HEK293 (cell line): Measurements from ENCODE around the gene EBI3.
"Not testable (repeated sequence)": the region's sequence is repeated elsewhere in the genome, so short reads cannot be mapped to it uniquely, and the experiment has no call there.

Experiments used
- CTCF ChIA-PET: fragments of 350-600 bp; formaldehyde crosslinking; extraction: SDS; loops from one replicate; lab custom pipeline; 2021; ENCODE audit warnings: antibody characterized with exemption; lab: Yijun Ruan, JAX
- POLR2A ChIA-PET: fragments of 300-600 bp; formaldehyde crosslinking; extraction: SDS; loops from one replicate; lab custom pipeline; 2020; ENCODE audit warnings: antibody characterized with exemption, inconsistent platforms; lab: Yijun Ruan, JAX
- H3K27ac ChIP-seq: fragments of 200-500 bp; sonication (Bioruptor generic); 2 replicates; pipeline ENCODE4 v1.5.1; 2014; ENCODE audit warnings: low read depth, low read length, control low read depth, inconsistent platforms; ENCODE audit errors: extremely low read depth
- H3K36me3 ChIP-seq, 2 experiments: fragments of 200-500 bp in 1 of 2; sonication (Bioruptor generic) in 1 of 2; 1 replicate in 1 of 2; 2 replicates in 1 of 2; pipeline ENCODE4 v1.5.1; 2014 to 2017; ENCODE audit warnings: inconsistent platforms in 2 of 2, low read length in 2 of 2; ENCODE audit not compliant: control insufficient read depth in 2 of 2, insufficient read depth in 1 of 2
- H3K4me1 ChIP-seq: fragments of 200-500 bp; sonication (Bioruptor generic); 2 replicates; pipeline ENCODE4 v1.5.1; 2014; ENCODE audit warnings: mild to moderate bottlenecking, low read length, inconsistent platforms; ENCODE audit not compliant: control insufficient read depth, insufficient read depth
- H3K4me3 ChIP-seq: 2 replicates; pipeline ENCODE4 v1.5.1; 2011; ENCODE audit warnings: low read depth, mild to moderate bottlenecking, control low read depth, low read length, moderate library complexity
- H3K9me3 ChIP-seq: fragments of 200-500 bp; sonication (Bioruptor generic); 2 replicates; pipeline ENCODE4 v1.5.1; 2014; ENCODE audit warnings: low read depth, low read length, inconsistent platforms; ENCODE audit not compliant: control insufficient read depth, insufficient read depth
- GLIS2 ChIP-seq: fragments of 450-650 bp; formaldehyde crosslinking; IDR thresholded peaks from 2 replicates; pipeline ENCODE4 v1.5.1; 2016; ENCODE audit warnings: missing biosample characterization, missing genetic modification characterization
- HOXD13 ChIP-seq: sonication (generic); formaldehyde crosslinking; IDR thresholded peaks from 2 replicates; pipeline ENCODE4 v1.8.0; 2022; ENCODE audit warnings: missing genetic modification reagents, borderline replicate concordance
- IKZF3 ChIP-seq: fragments of 450-650 bp; IDR thresholded peaks from 2 replicates; pipeline ENCODE4 v1.5.0; 2018; ENCODE audit warnings: missing biosample characterization, mild to moderate bottlenecking, missing genetic modification characterization, moderate library complexity
- PRDM1 ChIP-seq: fragments of 450-650 bp; formaldehyde crosslinking; IDR thresholded peaks from 2 replicates; pipeline ENCODE4; 2016; ENCODE audit warnings: missing biosample characterization, missing genetic modification characterization
- PRDM4 ChIP-seq: fragments of 450-650 bp; formaldehyde crosslinking; IDR thresholded peaks from 2 replicates; pipeline ENCODE4 v1.5.1; 2017; ENCODE audit warnings: missing biosample characterization, missing genetic modification characterization
- ZBTB17 ChIP-seq: fragments of 450-650 bp; formaldehyde crosslinking; IDR thresholded peaks from 2 replicates; pipeline ENCODE4 v1.5.1; 2016; ENCODE audit warnings: missing biosample characterization, missing genetic modification characterization
- ZNF138 ChIP-seq: fragments of 450-650 bp; formaldehyde crosslinking; IDR thresholded peaks from 2 replicates; pipeline ENCODE4 v1.5.1; 2016; ENCODE audit warnings: missing biosample characterization, missing genetic modification characterization, borderline replicate concordance
- ZNF146 ChIP-seq: fragments of 450-650 bp; formaldehyde crosslinking; IDR thresholded peaks from 2 replicates; pipeline ENCODE4 v1.5.1; 2016; ENCODE audit warnings: missing biosample characterization, missing genetic modification characterization
- ZNF184 ChIP-seq: fragments of 450-650 bp; IDR thresholded peaks from 2 replicates; pipeline ENCODE4 v1.5.1; 2018; ENCODE audit warnings: missing biosample characterization, mild to moderate bottlenecking, missing genetic modification characterization
- ZNF202 ChIP-seq: fragments of 450-650 bp; formaldehyde crosslinking; IDR thresholded peaks from 2 replicates; pipeline ENCODE4 v1.5.1; 2016; ENCODE audit warnings: missing biosample characterization, missing genetic modification characterization, borderline replicate concordance
- ZNF211 ChIP-seq: fragments of 450-650 bp; formaldehyde crosslinking; IDR thresholded peaks from 2 replicates; pipeline ENCODE4 v1.5.1; 2016; ENCODE audit warnings: low read depth, missing biosample characterization, missing genetic modification characterization
- ZNF266 ChIP-seq: fragments of 450-650 bp; formaldehyde crosslinking; IDR thresholded peaks from 2 replicates; pipeline ENCODE4 v1.5.1; 2016; ENCODE audit warnings: missing biosample characterization, missing genetic modification characterization, low read depth
- ZNF302 ChIP-seq: fragments of 450-650 bp; formaldehyde crosslinking; IDR thresholded peaks from 2 replicates; pipeline ENCODE4 v1.5.1; 2016; ENCODE audit warnings: missing biosample characterization, missing genetic modification characterization, low read depth
- ZNF37A ChIP-seq: fragments of 450-650 bp; IDR thresholded peaks from 2 replicates; pipeline ENCODE4 v1.5.1; 2018; ENCODE audit warnings: missing biosample characterization, missing genetic modification characterization
- ZNF394 ChIP-seq: fragments of 450-650 bp; formaldehyde crosslinking; IDR thresholded peaks from 2 replicates; pipeline ENCODE4 v1.5.1; 2016; ENCODE audit warnings: missing biosample characterization, missing genetic modification characterization, mild to moderate bottlenecking, moderate library complexity, borderline replicate concordance
- ZNF398 ChIP-seq: fragments of 450-650 bp; formaldehyde crosslinking; IDR thresholded peaks from 2 replicates; pipeline ENCODE4 v1.5.1; 2017; ENCODE audit warnings: missing biosample characterization, missing genetic modification characterization
- ZNF416 ChIP-seq: fragments of 450-650 bp; formaldehyde crosslinking; IDR thresholded peaks from 2 replicates; pipeline ENCODE4 v1.5.1; 2016; ENCODE audit warnings: missing biosample characterization, missing genetic modification characterization
- ZNF473 ChIP-seq: fragments of 450-650 bp; formaldehyde crosslinking; IDR thresholded peaks from 2 replicates; pipeline ENCODE4 v1.5.1; 2017; ENCODE audit warnings: missing biosample characterization, missing genetic modification characterization
- ZNF514 ChIP-seq: fragments of 450-650 bp; formaldehyde crosslinking; IDR thresholded peaks from 2 replicates; pipeline ENCODE4 v1.5.1; 2016; ENCODE audit warnings: missing biosample characterization, missing genetic modification characterization
- ZNF544 ChIP-seq: fragments of 450-650 bp; formaldehyde crosslinking; IDR thresholded peaks from 2 replicates; pipeline ENCODE4 v1.5.0; 2017; ENCODE audit warnings: missing biosample characterization, missing genetic modification characterization
- ZNF548 ChIP-seq: fragments of 450-650 bp; formaldehyde crosslinking; IDR thresholded peaks from 2 replicates; pipeline ENCODE4 v1.5.1; 2016; ENCODE audit warnings: missing biosample characterization, missing genetic modification characterization
- ZNF558 ChIP-seq: fragments of 450-650 bp; formaldehyde crosslinking; IDR thresholded peaks from 2 replicates; pipeline ENCODE4 v1.5.1; 2016; ENCODE audit warnings: missing biosample characterization, missing genetic modification characterization
- ZSCAN5A ChIP-seq: fragments of 450-650 bp; formaldehyde crosslinking; IDR thresholded peaks from 2 replicates; pipeline ENCODE4 v1.5.1; 2016; ENCODE audit warnings: missing biosample characterization, missing genetic modification characterization

Gene EBI3

GRCh38 chr19:4228765-4229178 lies 551 bp upstream of the EBI3 start (continued):
- TF ChIP-seq ZBTB17: peak; percentile 36; the same call in 1 of the 2 replicates
- no peak for TF ChIP-seq ZNF266 (tag by site-specific recombination)
- TF ChIP-seq ZNF184 (tag by site-specific recombination): no peak
- no peak for TF ChIP-seq ZNF544
- TF ChIP-seq PRDM1 (tag by site-specific recombination): no peak
- no peak for TF ChIP-seq PRDM4
- peak; percentile 38; the same call in 1 of the 2 replicates for TF ChIP-seq ZNF398 (tag by site-specific recombination)
- no peak for TF ChIP-seq GLIS2
- peak; percentile 36; the same call in 1 of the 2 replicates for TF ChIP-seq ZNF202 (tag by site-specific recombination)
- TF ChIP-seq ZNF37A (tag by site-specific recombination): no peak
- TF ChIP-seq ZNF146: 0 out of 2 replicates have a peak, but pooled peaks have one; percentile 24
- no peak for TF ChIP-seq ZNF211 (tag by site-specific recombination)
- TF ChIP-seq IKZF3 (tag by site-specific recombination): no peak
- no peak for TF ChIP-seq ZNF394 (tag by site-specific recombination)
- TF ChIP-seq ZNF514 (tag by site-specific recombination): peak; percentile 86; the same call in 1 of the 2 replicates
- no peak for TF ChIP-seq ZNF302 (tag by site-specific recombination)
- no peak for TF ChIP-seq ZNF416 (tag by site-specific recombination)
- 0 out of 2 replicates have a peak, but pooled peaks have one; percentile 16 for TF ChIP-seq ZSCAN5A (tag by site-specific recombination)
- TF ChIP-seq HOXD13 (CRISPR knock-in tag): no peak
- TF ChIP-seq ZNF473 (tag by site-specific recombination): no peak
- no peak for TF ChIP-seq ZNF548 (tag by site-specific recombination)
- TF ChIP-seq ZNF138 (tag by site-specific recombination): no peak
- TF ChIP-seq ZNF558 (tag by site-specific recombination): no peak

- H3K36me3 ChIP-seq, H3K9me3 ChIP-seq, H3K4me1 ChIP-seq, H3K27ac ChIP-seq, H3K4me3 ChIP-seq: not testable (repeated sequence)
- CTCF ChIA-PET: interaction anchor here (0.7 kb wide), 1 partner anchor 14 kb away, joined by 3 read pairs; no protein-coding TSS in a partner anchor
- POLR2A ChIA-PET: interaction anchor here (0.8 kb wide), 1 partner anchor 245 kb away, joined by 3 read pairs; the partner anchor contains the start of gene EEF2
Observed at GRCh38 chr19:4230237-4230636, 914 bp downstream of the EBI3 start.
